HG03460 (cell line): ENCODE measurements around the gene AP4S1.
"Not testable (repeated sequence)": the region's sequence is repeated elsewhere in the genome, so short reads cannot be mapped to it uniquely, and the experiment has no call there.

Source experiments
- ATAC-seq: cut with Tn5 transposase; IDR thresholded peaks from one replicate; pipeline ENCODE4 v1.9.1; 2021; ENCODE audit not compliant: unreplicated experiment

Gene AP4S1

DNA sequence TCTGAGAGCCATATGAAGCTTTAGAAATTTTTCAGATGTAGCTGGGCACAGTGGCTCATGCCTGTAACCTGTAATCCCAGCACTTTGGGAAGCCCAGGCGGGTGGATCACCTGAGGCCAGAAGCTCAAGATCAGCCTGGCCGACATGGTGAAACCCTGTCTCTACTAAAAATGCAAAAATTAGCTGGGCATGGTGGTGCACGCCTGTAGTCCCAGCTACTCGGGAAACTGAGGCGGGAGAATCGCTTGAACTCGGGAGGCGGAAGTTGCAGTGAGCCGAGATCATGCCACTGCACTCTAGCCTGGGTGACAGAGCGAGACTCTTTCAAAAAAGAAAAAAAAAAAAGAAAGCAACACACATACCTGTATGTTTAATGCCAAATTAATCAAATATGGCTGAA is 17.4 kb downstream of the AP4S1 start:
- not testable (repeated sequence) for ATAC-seq

DNA sequence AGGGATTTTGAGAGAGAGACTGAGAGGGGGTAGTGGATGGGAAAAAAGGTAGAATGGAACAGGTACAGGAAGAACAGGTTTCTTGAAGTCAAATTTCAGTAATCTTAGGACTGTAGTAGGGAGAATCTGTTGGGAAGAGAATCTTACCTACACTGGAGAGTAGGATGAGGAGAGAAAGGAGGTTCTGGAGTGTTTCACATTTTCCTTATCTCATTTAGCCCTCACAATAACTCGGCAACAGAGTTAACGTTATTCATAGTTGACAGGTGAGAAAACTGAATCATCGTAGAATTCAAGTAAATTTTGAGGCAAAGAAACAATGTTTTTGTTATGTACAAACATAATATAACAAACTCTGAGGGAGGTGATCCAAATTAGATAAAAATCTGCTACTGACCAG is 17.9 kb downstream of the AP4S1 start:
- ATAC-seq: no peak

DNA sequence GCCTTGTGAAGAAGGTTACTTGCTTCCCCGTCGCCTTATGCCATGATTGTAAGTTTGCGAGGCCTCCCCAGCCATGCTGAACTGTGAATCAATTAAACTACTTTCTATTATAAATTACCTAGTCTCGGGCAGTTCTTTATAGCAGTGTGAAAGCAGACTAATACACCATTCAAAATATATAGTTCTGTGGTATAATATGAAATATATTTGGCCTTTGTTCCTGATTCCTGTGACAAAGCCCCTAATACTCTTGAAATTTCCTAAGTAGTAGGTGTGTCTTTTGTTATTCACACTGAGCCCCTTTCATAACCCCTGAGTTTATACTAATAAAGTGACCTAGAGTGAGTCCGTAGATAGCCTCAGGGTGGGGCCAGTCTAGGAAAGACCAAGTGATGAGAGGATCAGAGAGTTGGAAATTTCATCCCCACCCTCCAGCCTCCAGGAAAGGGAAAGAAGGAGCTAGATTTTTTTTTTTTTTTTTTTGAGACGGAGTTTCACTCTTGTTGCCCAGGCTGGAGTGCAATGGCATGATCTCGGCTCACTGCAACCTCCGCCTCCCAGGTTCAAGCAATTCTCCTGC is 20.1 kb downstream of the AP4S1 start:
- ATAC-seq: no peak

- no peak for ATAC-seq
These were observed 22.1 kb downstream of the AP4S1 start for GRCh38 chr14:31047503-31047902.

- no peak for ATAC-seq
These were observed 25.6 kb downstream of the AP4S1 start for GRCh38 chr14:31051023-31051422.

DNA sequence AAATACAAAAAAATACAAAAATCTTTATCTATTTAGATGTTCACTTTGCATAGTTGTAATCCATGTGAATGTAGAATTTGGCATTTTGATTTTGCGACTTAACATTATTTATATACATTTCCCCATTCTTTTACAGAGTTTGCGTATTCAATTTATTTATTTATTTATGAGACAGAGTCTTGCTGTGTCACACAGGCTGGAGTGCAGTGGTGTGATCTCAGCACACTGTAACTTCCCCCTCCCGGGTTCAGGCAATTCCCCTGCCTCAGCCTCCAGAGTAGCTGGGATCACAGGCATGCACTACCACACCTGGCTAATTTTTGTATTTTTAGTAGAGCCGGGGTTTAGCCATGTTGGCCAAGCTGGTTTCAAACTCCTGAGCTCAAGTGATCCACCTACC is 26.1 kb downstream of the AP4S1 start:
- no peak for ATAC-seq

DNA sequence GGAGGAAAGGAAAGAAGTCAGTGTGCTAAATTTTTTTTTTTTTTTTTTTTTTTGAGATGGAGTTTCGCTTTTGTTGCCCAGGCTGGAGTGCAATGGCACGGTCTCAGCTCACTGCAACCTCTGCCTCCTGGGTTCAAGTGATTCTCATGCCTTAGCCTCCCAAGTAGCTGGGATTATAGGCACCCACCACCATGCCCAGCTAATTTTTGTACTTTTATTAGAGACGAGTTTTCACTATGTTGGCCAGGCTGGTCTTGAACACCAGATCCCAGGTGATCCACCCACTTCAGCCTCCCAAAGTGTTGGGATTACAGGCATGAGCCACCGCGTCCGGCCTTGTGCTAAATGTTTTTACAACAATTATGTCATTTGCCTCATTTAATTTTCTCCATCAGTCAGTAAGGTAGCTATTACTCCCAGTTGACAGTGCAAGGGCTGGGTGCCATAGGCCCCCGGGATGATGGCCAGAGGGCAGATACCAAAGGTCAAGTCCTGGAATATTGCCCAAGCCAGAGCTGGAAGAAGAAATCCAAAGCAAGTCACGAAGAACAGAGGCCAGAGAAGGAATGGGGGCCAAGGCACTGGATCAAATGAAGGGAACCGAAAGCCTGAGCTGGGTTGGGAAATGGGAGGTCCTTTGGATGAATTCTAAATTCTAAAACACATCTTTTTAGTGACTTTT is 27.6 kb downstream of the AP4S1 start:
- not testable (repeated sequence) for ATAC-seq

DNA sequence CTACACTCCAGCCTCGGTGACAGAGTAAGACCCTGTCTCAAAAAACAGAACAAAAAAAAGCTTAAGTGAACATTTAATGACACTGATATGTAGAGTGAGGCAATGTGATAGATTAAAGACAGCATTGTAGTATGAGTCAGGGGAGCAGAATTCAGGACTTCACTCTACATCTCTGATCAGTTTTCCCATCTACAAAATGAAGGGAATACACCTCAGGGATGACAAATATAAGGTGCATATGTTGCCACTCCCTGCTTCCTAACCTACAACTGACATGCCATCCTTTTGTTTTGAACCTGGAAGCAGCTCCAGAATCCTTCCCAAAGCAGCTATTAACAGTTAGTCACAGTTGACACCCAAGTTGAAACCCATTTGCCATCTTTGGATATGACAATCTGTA is 31.6 kb downstream of the AP4S1 start:
- no peak for ATAC-seq

- ATAC-seq: no peak
These were observed 32.4 kb downstream of the AP4S1 start for GRCh38 chr14:31057701-31058364.

DNA sequence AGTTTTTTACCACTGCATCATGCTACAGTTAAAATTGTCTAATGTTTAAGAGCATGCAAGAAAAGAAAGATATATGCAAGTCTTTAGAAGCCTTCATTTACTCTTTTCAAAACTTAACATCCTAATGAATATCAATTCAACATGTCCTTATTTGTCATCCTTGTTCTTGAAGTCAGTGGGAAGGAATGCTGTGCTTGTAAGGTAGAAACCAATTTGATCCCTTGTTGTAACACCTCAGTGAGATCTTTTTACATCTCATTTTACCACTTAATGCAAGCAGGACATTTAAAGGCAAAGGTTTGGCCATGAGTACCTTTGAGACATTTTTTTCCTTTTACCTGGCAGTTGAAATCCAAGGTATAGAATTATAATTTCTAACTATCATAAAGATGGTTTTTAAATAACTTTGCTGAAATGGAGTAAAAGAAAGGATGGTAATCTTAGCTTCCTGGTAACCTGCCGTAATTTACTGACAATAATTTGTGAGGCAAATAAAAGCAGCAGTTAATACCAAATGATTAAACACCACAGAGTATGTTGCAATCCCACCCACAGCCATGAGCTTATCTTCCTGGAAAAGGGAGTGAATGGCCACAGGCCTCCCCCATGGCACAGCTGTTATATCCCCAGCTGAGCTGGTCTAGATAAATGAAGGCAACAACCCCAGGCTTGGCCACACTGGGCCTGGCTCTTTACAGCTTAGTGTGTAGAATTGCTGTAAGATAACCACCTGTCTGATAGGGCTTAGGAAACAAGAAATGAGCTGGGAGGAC is 33.9 kb downstream of the AP4S1 start:
- no peak for ATAC-seq

- no peak for ATAC-seq
These were observed 34.9 kb downstream of the AP4S1 start for GRCh38 chr14:31060253-31060875.

- not testable (repeated sequence) for ATAC-seq
These were observed 37.5 kb downstream of the AP4S1 start for GRCh38 chr14:31062908-31063307.

DNA sequence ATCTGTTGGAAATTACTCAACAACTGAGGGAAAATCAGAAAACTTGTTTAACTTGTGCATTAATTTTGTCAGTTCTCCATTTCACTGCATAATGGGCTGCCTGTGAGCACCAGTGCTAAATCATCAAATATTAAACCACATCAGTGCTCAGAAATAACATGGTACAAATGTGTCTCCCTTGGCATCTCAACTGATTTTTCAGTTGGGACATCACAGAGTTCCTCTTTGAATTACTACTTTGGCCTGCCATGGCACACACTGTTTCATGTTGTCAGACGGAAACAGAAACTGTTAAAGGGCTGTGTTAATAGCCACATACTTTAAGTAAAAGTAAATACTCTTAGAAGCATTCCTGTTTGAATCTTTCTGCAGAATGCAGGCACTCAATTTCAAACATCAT is 42.8 kb downstream of the AP4S1 start:
- ATAC-seq: no peak

DNA sequence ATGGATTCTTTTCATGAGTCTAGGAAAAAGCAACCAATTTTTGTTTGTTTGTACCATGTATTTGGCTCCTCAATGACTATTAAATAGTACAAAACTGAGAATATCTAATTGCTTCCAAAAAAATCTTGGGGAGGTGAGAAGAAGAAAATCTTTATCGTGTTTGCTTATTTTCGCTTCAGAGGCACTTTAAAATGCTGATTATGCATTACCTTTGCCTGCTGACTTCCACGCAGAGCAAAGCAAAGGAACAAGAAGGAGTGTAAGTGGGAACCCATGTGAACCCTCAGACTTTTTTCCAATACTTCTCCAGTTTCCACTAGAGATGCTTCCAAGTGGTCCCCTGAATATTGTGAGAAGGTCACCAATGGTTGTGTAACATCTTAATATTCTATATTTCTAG is 43.9 kb downstream of the AP4S1 start:
- ATAC-seq: no peak

- ATAC-seq: no peak
These were observed 45.0 kb downstream of the AP4S1 start for GRCh38 chr14:31070431-31070830.

DNA sequence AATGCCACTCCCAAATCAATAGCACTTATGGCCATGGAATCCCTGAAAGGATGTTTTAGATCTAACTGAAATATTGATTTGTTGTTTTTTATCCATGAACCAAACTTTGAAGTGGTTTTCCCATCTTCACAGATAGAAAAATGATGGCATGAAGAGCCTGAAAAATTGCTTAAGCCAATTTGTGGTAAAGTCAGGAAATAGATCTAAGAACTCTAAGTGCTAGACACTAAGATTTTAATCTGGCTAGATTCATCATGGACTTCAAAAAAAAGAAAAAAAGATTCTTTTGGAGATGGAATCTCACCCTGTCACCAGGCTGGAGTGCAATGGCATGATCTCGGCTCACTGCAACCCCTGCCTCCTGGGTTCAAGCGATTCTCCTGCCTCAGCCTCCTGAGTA is 45.7 kb downstream of the AP4S1 start:
- ATAC-seq: no peak

DNA sequence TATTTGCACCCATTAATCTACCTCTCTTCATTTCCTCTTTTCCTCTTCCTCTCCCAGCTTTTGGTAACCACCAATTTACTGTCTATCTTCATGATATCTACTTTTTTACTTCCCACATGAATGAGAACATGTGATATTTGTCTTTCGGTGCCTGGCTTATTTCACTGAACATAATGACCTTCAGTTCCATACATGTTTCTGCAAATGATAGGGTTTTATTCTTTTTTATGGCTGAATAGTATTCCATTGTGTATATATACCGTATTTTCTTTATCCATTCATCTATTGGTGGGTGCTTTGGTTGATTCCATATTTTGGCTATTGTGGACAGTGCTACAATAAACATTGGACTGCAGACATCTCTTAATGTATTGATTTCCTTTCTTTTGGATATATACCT is 49.7 kb downstream of the AP4S1 start:
- no peak for ATAC-seq

GRCh38 chr14:31078766-31079165 is 53.3 kb downstream of the AP4S1 start:
- ATAC-seq: no peak

DNA sequence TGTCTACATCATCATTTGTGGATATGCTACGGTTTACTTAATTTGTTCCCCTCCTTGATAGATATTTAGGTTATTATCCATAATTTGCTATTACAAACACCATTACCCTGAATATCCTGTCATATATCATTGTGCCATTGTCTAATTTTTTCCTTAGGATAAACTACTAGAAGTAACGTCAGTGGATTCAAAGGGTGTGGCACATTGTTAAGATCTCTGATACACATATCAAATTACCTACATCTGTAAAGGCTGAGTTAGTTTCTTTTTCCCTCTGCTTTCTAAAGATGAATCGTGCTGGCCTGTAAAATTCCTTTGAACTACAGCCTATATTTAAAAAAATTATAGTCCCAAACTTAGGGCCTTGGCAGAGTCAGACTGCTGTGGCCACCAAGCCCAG is 54.6 kb downstream of the AP4S1 start:
- no peak for ATAC-seq

- ATAC-seq: no peak
These were observed 55.0 kb downstream of the AP4S1 start for GRCh38 chr14:31080484-31080883.

GRCh38 chr14:31083781-31084180 is 58.3 kb downstream of the AP4S1 start:
- ATAC-seq: no peak
